GM18858 (cell line): ENCODE data around the gene TWF1.
A peak's percentile ranks its signal among the peaks of the same experiment; 100 is the strongest.
"Not testable (repeated sequence)": the region's sequence is repeated elsewhere in the genome, so short reads cannot be mapped to it uniquely, and the experiment has no call there.

ENCODE experiments used
- ATAC-seq: cut with Tn5 transposase; IDR thresholded peaks from one replicate; pipeline ENCODE4 v1.9.1; 2021; ENCODE audit not compliant: unreplicated experiment

TWF1 gene

DNA sequence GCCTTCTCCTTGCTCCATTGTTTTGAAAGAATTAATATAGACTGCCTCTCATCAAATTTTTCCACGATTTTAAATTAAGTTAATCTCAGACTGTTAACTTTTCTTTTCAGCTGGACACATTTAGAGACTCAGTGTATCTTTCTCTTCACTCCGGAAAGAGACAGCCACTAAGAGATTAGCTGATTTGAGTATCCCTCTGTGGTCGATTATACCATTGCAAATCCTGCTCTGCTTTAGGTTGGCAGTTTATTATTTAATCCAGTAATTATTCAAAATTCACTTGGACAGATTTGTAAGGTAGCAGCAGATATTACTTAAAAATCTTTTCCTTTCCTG, 588 bp upstream of the TWF1 start:
- ATAC-seq: no peak

DNA sequence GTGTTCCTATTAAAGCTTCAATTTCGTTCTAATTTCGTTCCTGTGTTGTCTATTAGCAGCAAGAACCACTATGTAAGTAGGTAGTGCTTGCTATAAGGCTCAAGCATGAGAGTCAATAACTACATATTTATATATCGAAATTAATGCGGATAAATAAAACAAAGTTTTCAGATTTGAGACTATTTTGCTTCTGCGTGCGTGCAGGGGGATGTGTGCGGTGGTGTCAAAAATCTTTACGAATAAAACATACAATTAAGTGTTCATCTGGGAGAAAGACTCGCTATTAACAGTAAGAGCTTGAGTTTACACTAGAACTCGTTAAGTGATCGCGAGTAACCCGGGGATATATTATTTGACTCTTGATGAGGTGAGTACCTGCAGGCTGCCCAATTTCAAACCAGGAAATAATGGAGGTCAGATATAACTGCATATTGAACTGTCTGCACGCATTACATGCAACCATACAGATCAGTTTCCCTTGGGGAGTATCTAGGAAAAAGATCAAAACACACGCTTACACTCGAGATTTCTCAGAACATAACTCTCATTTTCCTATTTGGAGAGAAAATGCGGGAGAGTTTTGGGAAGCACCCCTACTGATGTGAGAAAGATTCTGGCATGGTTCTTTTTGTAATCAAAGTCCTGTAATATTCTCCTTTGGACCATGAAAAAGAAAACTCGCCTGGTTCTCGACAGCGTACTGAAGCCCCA, 813 bp downstream of the TWF1 start:
- ATAC-seq: no peak

DNA sequence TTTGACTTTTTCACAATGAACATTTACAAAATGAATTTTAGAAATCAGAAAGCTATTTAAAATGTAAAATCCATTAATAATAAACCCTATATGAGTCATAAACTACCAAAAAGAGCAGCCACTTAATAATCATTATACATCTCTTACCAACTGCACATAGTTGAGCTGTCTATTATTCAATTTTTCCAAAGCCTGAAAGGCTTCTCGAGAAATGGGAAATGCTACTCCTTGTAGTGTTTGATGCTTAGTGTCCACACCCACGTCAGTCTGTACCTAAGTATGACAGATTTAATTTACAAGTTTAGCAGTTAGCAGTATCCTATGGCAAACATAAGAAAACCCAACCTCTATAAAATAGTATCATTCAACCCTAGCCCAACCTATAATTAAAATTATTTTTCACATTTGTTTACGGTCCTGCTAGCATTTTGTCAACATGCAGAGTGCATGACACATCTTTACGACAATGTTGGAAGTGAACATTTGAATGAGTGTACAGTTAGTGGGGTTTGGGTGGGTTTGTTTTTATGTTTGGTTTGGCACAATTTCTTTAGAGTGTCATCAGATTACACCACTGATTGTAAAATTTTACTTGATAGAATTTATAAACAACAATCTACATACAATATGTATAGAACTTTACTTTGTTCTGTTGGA, 8.4 kb downstream of the TWF1 start:
- ATAC-seq: no peak

DNA sequence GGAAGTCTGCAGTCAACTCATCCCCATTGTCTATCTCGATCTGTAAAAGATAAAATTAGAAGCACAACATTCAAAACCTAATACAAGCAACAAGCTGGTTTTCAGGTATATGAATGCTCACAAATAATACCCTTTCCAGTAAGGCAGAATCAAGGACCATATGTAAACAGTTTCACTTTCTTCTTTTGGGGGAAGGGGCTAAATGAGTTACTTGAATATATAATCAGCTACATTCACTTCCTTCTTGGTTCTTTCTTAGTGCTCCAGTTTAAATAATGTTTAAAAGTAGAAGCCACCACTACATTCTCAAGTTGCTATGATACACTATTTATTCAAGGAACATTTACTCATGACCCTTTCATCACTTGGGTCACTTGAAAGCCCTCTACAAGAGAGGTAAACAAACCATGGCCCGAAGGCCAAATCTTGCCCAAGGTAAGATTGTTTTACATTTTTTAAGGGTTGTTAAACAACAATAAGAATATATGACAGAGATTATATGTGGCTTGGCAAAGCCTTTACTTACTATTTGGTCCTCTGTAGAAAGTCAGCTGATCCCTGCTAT, 10.3 kb downstream of the TWF1 start:
- no peak for ATAC-seq

DNA sequence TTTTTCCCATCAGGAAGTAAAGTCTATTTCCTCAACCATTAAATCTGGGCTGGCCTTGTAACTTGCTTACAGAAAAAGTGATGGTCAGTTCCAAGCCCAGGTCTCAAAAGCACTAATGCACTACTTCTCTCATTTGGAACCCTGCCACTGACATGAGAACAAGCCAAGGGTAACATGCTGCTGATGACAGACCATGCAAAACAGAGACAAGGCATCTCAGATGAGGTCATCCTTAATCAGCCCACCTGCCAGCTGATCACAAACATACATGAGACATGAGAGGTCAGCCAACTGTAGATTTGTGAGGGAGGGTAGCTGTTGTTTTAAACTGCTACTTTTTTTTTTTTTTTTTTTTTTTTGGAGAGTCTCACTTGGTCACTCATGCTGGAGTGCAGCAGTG, 16.2 kb downstream of the TWF1 start:
- ATAC-seq: no peak

DNA sequence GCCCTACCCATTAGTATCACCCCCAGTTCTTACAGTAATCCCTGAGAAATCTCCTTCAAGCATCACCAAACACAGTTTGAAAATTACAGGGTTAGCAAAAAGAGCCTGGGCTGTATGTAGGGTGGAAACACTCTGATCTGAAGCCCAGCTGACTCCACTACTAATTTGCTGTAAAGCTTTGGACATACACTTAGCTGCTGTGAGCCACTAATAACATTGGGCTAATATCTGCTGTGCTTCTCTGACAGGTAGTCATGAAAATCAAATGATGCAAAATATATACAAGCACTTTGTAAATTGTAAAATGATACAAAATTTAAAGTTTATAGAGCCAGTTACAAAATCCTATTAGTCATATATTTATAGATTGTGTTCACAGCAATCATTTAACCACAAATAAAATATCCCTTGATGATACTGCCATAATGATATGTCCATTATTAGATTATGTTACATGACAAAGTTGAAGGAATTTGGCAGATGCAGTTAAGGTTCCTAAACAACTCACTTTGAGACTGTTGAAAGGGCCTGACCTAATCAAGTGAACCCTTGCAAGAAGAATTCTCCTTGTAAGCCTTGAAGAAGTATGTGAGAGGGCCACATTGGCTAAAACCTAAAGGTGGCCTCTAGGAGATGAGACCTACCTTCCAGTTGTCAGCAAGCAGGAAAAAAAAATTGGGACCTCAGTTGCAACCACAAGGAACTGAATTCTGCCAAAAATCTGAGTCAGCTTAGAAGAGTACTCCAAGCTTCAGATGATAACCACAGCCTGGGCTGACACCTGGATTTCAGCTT, 19.0 kb downstream of the TWF1 start:
- no peak for ATAC-seq

DNA sequence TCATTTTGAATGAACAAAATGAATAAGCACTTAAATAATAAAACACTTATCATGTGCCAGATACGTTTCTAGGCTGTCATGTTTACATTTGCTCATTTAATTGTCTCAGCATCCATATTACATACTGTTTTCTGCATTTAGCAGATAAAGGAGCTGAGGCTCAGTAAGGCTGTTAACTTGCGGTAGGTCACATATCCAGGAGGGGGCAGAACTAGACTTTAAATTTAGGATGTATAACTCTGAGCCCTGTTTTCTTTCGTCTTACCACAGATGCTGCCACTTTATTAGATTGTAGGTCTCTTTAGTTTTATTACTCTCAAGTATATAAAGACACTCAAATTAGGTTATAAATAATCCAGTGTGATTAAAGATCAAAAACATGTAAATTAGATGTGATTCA, 29.6 kb downstream of the TWF1 start:
- ATAC-seq: no peak

DNA sequence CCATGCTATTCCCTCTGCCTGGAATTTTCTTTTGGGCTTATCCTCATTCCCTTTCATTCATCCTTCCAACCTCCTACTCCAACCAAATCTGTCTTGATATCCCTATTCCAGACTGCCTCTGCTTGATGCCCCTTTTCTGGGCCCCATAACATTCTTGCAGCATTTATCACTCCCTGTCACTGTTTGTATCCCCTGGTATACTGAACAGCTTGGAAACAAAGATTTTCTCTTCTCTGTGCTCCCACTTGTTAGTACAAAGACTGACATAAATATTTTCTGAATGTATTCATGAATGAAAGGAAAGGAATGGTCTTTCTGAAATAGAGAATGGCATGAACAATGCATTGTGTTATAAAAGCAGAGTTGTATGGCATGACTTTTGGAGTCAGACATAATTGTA, 39.8 kb downstream of the TWF1 start:
- ATAC-seq: no peak

DNA sequence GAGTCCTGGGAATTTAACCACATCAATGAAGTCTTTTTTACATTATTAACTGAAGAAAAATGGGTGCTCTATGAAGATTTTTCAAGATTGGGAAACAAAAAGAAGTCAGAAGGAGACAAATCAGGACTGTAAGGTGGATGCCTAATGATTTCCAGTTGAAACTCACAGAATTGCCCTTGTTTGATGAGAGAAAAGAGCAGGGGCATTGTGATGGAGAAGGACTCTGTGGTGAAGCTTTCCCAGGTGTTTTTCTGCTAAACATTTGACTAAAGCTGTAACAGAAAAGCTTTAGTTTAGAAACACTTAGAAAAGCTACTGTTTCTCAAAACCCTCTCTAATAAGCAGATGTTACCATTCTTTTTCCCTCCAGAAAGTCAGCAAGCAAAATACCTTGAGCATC, 41.6 kb downstream of the TWF1 start:
- ATAC-seq: no peak

DNA sequence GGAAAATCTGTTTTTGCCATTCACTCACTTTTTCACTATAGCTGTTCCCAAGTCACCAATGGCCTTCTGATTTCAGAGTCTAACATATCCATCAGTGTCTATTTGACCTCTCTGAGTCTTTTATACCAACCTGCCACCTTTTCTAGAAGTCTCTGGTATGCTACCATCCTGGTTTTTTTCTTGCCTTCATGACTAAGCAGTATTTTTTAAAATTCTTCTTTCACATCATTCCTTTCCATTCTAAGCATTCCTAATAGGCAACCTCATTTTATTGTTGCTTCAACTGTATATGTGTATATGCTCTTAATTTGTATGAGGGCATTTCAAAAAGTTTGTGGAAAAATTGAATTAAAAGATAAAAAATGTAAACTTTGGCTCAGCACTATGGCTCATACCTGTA, 42.3 kb downstream of the TWF1 start:
- ATAC-seq: no peak

DNA sequence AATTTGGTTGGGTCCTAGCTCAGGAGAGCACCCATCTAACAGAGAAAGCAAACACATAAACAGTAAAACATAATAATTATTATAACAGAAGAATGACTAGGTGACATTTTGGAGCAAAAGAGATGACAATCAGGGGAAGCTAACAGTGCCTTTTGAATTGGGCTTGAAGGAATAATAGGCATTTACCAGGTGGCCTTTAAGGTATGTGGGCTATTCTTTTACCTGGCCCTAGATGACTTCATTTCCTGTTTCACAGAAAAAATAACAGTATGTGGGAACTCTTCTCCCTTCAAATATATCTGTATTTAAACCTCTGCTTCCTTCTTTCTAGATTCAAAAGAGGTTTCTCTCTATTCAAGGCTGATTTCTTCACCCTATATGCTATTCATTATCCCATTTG, 43.5 kb downstream of the TWF1 start:
- no peak for ATAC-seq

DNA sequence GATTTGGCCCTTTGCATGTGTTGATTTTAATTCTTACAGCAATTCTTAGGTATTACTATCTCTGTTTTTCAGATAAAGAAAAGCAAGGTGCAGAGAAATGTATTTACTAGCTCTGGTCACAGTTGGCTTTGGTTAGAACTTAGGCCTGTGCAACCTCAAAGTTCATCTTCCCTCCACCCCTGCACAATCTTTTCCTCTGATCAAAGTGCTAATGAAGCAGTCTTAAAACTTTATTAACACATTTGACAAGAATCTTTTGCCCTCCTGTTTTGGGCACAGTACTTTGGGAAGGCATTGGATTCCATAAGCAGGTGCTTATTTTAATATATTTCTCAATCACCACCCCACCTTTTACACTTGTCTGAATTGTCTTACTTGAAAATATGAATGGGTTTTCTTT, 44.6 kb downstream of the TWF1 start:
- ATAC-seq: no peak

DNA sequence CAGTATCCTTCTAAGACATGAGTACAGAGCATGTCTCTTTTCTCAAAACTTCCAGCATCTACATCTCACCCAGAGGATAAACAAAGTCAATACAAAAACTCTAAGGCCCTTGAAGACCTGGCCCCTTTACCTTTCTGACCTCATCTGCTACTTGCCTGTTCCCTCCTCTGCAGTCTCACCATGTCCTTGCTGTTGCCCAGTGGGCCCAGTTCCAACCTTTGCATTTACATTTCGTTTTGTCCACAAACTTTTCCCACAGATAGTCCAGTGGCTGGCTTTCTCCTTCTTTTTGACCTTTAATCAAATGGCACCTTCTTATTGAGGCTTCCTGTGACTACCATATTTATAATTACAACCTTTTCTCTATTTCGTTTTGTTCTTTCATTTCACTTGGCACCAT, 45.7 kb downstream of the TWF1 start:
- no peak for ATAC-seq

DNA sequence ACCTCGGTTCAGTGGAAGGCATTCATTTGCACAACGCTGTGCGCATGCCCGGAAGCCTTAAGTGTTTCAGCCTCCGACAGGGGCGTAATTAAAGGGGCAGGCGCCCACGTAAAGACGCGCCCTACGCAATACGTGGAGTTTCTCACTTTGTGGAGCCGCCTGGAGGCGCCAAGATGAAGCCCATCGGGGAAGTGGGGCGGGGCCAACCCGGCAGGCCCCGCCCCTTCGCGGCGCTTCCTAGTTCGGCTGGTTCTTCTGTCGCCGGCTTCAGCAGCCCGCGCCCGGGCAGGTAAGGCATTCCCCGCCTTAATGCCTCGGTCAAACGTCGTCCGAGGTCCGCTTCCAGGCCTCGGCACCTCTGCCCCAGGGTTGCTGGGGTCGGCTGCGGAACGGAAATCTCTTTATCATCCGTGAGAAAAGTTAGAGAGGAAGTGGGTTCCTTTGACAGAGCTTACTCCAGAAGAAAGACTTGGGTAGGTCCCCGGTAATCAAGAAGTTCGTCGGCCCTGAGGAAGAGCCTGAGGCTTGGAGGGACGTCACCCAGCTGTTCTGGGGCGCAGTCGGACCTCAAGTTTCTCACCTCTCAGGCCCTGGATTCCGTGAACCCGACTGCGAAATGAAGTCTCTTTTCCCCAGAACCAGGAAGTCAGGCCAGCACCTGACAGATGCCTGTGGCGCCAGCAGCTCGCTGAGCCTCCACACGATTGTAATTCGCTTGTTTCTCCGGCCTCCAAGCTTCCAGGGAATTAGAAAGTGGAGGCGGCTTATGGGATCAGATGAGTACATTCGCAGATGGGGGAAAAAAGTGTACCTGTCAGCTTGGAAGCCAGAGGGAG, 47.2 kb downstream of the TWF1 start, which contains the start of the genes IRAK4 and PUS7L:
Gene IRAK4 (plus strand): TSS at position 224 of the 836 bp plus-strand sequence. CDS start 9,161 bp downstream, outside the sequence.
Gene PUS7L (minus strand): TSS at position 63 of the 836 bp plus-strand sequence. CDS start 3,545 bp downstream, outside the sequence.
- ATAC-seq: peak; percentile 97

DNA sequence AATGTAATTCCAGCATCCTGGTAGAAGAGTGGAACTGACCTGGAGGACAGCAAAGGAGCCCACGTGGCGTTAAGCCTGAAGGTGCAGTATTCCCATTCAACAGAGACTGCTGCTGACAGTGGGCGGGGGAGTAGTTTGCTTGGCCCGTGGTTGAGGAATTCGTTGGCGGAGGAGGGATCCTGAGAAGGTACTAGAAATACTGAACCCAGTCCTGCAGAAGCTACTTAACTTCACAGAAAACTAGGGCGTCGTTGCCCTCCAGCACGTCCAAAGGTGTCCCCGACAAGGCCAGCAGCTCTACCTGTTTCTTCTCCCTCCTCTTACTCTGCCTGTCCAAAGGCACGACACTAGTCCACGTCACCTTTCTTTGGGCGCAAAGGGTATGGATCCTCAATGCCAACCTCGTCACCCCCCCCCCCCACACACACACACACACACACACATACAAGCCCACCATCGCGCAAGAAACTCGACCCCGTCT, 47.8 kb downstream of the TWF1 start:
- no peak for ATAC-seq

DNA sequence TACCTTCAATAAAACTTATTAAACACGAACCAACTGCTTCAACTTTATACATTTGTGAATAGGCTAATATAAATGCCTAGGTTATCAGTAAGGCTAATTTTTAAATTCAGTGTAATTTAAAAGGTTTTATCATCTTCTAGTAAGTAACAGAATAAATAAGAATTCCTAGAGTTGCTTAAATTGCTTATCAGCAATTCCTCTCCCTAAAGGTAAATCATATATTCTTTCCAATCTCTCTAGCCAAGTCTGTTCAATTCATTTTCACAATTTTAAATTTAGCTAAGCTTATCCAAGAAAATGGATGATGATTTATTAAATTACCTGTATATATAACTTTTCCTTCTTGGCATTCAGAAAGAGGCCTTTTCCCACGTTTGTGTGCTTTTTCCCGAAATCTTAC, 52.1 kb downstream of the TWF1 start:
- no peak for ATAC-seq

DNA sequence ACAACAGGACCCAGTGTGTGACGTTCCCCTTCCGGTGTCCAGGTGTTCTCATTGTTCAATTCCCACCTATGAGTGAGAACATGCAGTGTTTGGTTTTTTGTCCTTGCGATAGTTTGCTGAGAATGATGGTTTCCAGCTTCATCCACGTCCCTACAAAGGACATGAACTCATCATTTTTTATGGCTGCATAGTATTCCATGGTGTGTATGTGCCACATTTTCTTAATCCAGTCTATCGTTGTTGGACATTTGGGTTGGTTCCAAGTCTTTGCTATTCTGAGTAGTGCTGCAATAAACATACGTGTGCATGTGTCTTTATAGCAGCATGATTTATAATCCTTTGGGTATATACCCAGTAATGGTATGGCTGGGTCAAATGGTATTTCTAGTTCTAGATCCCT, 54.8 kb downstream of the TWF1 start:
- ATAC-seq: not testable (repeated sequence)

DNA sequence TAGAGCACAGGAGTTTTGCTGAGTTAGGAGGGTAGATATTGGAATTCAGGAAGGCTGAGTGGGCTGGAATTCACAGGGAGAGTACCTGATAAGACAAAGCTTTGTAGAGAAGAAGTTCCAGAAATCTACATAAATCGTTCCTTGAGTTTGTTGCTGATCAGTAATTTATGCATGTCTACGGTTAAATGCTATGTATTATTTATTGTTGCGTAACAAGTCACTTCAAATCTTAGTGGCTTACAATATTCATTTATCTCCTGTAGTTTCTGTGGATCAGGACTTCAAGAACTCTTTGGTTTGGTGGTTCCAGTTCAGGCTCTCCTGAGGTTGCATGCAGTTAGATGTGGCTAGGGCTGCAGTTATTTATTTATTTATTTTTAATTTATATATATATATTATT, 55.3 kb downstream of the TWF1 start:
- no peak for ATAC-seq

DNA sequence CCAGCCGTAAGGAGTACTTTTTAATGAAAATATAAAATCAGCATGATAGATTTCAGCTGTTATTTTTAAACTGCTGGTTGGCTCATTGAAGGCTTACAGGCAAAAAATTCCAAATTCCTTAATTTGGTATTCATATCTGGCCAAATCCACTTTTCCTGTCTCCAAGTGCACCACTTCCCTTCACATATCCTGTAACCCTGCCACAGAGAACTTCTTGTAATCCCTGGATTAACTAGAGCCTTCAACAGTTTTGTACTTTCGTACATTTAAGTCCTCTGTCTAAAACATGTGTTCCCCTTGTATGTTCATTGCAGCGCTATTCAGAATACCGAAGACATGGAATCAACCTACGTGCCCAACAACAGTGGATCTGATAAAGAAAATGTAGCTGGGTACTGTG, 57.1 kb downstream of the TWF1 start:
- ATAC-seq: no peak

DNA sequence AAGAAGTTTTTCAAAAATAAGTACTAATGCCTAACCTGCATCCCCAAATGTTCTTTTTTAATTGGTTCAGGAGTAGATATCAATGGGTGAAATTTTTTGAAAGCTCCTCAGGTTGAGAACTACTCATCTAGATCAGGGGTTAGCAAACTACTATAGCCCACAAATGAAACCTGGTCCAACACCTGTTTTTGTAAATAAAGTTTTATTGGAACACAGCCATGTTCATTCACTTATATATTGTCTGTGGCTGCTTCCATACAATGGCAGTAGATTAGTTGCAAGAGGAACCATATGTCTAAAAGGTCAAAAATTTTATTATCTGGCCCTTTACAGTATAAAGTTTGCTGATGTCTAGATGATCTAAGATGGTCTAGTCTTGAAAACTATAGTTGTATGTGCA, 61.3 kb downstream of the TWF1 start:
- no peak for ATAC-seq
